A549 (cell line): ENCODE results near the gene KCTD3.

ENCODE experiments used
- BHLHE40 ChIP-seq: IDR thresholded peaks from 2 replicates; pipeline ENCODE4 v1.6.1; 2012; ENCODE audit warnings: low read depth, low read length, inconsistent platforms
- EP300 ChIP-seq, 2 experiments: fragments of >200 bp; sonication (Bioruptor Twin); formaldehyde crosslinking; IDR thresholded peaks; 2 replicates in 1 of 2; 3 replicates in 1 of 2; pipeline ENCODE4 v1.6.1; 2016 to 2017
- HDAC2 ChIP-seq: fragments of 200-600 bp; sonication (generic); IDR thresholded peaks from 2 replicates; pipeline ENCODE4 v1.6.1; 2016
- POLR2A ChIP-seq: IDR thresholded peaks from 2 replicates; pipeline ENCODE4 v1.6.1; 2012; ENCODE audit warnings: mild to moderate bottlenecking, low read length
- RAD21 ChIP-seq, 2 experiments: fragments of >200 bp in 1 of 2; sonication (Bioruptor Twin) in 1 of 2; formaldehyde crosslinking in 1 of 2; IDR thresholded peaks in 1 of 2; conservative IDR thresholded peaks in 1 of 2; 2 replicates in 1 of 2; 3 replicates in 1 of 2; pipeline ENCODE4 v1.6.1; 2012 to 2018; ENCODE audit warnings: inconsistent platforms in 1 of 2
- TF ChIP-seq, protein P1 (sequence below): fragments of 250-450 bp; sonication (Bioruptor Pico); IDR thresholded peaks from 2 replicates; pipeline ENCODE4 v1.5.0; 2021; ENCODE audit warnings: mild to moderate bottlenecking, moderate library complexity, borderline replicate concordance
- TF ChIP-seq, protein P2 (sequence below): fragments of 250-450 bp; sonication (Bioruptor Pico); IDR thresholded peaks from 2 replicates; pipeline ENCODE4 v1.5.0; 2020; ENCODE audit warnings: low read depth, mild to moderate bottlenecking, moderate library complexity
- TF ChIP-seq, protein P3 (sequence below): fragments of >200 bp; sonication (Bioruptor Twin); formaldehyde crosslinking; IDR thresholded peaks from 3 replicates; pipeline ENCODE4 v1.5.1; 2016

DNA sequence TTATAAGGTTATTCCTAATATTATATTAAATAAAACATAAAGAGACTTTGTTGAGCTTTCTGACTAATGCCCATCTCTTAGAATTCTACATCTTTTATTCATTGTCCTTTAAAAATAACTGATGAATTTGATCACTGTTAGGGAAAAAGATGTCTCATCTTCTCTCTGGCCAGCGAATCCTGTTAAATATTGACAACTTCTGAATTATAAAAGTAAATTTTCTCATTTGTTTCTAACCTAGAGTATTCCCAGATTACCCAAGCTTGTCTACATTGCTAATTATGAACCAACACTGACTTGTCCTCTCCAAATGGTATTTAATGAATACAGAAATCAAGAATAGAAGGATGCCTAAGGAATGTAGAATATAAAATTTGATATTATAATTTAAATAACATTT lies 24.8 kb upstream of the KCTD3 start:
- TF ChIP-seq EP300 (IDR thresholded peaks at IDR 0.05) (no peak), BHLHE40 (no peak), HDAC2 (no peak), RAD21 (conservative IDR thresholded peaks at IDR 0.05 in 1 of 2, IDR thresholded peaks at IDR 0.05 in 1 of 2) (no peak), POLR2A (no peak)
- TF ChIP-seq, protein P1, sequence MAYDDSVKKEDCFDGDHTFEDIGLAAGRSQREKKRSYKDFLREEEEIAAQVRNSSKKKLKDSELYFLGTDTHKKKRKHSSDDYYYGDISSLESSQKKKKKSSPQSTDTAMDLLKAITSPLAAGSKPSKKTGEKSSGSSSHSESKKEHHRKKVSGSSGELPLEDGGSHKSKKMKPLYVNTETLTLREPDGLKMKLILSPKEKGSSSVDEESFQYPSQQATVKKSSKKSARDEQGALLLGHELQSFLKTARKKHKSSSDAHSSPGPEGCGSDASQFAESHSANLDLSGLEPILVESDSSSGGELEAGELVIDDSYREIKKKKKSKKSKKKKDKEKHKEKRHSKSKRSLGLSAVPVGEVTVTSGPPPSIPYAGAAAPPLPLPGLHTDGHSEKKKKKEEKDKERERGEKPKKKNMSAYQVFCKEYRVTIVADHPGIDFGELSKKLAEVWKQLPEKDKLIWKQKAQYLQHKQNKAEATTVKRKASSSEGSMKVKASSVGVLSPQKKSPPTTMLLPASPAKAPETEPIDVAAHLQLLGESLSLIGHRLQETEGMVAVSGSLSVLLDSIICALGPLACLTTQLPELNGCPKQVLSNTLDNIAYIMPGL: no peak
- TF ChIP-seq, protein P2, sequence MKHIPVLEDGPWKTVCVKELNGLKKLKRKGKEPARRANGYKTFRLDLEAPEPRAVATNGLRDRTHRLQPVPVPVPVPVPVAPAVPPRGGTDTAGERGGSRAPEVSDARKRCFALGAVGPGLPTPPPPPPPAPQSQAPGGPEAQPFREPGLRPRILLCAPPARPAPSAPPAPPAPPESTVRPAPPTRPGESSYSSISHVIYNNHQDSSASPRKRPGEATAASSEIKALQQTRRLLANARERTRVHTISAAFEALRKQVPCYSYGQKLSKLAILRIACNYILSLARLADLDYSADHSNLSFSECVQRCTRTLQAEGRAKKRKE (CRISPR knock-in tag): no peak
- TF ChIP-seq, protein P3, sequence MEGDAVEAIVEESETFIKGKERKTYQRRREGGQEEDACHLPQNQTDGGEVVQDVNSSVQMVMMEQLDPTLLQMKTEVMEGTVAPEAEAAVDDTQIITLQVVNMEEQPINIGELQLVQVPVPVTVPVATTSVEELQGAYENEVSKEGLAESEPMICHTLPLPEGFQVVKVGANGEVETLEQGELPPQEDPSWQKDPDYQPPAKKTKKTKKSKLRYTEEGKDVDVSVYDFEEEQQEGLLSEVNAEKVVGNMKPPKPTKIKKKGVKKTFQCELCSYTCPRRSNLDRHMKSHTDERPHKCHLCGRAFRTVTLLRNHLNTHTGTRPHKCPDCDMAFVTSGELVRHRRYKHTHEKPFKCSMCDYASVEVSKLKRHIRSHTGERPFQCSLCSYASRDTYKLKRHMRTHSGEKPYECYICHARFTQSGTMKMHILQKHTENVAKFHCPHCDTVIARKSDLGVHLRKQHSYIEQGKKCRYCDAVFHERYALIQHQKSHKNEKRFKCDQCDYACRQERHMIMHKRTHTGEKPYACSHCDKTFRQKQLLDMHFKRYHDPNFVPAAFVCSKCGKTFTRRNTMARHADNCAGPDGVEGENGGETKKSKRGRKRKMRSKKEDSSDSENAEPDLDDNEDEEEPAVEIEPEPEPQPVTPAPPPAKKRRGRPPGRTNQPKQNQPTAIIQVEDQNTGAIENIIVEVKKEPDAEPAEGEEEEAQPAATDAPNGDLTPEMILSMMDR: no peak
